NOMO-1 (cell line): ENCODE measurements around the gene SMYD4.
"Not testable (repeated sequence)": the region's sequence is repeated elsewhere in the genome, so short reads cannot be mapped to it uniquely, and the experiment has no call there.

Source experiments
- DNase-seq, 2 experiments: peaks; one replicate each; lab custom pipeline; 2025; ENCODE audit not compliant: unreplicated experiment in 2 of 2; lab: John Stamatoyannopoulos, UW

Gene SMYD4

DNA sequence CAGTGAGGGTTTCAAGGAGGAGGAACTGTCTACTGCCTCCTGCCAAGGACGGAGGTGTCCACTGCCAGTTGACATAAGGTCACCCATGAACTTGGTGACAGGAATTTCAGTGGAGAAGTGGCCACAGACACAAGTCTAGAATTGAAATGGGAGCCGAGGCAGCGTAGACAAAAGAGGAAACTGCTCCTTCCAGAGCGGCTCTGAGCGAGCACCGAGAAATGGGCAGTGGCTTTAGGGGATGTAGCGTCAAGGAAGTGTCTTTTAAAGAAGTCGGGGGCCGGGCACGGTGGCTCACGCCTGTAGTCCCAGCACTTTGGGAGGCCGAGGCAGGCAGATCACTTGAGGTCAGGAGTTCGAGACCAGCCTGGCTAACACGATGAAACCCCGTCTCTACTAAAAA, 70.9 kb downstream of the SMYD4 start:
- DNase-seq = peak; percentile 25 to 39

- DNase-seq = no peak
Measured at GRCh38 chr17:1755827-1756262, 73.9 kb downstream of the SMYD4 start.

DNA sequence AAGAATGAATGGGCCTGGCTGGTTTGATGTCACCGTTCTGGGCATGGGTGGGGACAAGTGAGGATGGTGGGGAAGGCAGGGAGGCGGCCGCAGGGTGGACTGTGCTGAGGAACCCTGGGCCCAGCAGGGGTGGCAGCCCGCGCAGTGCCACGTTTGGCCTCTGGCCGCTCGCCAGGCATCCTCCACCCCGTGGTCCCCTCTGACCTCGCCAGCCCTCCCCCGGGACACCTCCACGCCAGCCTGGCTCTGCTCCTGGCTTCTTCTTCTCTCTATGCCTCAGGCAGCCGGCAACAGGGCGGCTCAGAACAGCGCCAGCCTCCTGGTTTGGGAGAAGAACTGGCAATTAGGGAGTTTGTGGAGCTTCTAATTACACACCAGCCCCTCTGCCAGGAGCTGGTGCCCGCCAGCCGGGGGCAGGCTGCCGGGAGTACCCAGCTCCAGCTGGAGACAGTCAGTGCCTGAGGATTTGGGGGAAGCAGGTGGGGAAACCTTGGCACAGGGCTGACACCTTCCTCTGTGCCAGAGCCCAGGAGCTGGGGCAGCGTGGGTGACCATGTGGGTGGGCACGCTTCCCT, 74.4 kb downstream of the SMYD4 start:
- DNase-seq = no peak

DNA sequence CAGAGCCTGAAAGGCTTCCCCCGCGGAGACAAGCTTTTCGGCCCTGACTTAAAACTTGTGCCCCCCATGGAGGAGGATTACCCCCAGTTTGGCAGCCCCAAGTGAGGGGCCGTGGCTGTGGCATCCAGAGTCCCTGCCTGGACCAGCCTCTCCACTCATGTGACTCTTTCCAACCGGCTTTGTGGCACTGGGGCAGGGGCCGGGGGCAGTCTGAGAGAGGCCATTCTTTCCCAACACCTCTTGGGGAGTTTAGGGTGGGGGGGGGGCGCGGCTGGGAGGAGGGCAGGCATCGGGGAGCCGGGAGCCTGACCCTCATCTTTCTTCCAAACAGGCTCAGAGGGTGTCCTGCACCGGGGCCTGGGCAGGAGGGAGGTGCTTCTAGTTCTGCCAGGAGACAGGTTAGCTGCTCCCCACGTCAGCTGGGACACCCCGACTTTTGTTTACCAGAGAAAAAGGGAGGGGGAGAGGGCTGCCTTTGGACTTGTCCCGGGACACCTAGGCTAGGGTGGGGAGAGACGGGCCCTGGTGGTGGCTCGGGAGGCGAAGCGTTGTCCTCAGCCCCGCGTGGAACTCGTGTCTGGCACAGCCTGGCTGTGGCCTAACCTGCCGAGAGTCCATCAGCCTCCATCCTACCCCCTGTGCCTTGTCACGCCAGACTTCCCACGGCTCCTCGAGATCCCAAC, 75.1 kb downstream of the SMYD4 start:
- DNase-seq = no peak

GRCh38 chr17:1753767-1754429, 75.8 kb downstream of the SMYD4 start:
- DNase-seq = no peak

DNA sequence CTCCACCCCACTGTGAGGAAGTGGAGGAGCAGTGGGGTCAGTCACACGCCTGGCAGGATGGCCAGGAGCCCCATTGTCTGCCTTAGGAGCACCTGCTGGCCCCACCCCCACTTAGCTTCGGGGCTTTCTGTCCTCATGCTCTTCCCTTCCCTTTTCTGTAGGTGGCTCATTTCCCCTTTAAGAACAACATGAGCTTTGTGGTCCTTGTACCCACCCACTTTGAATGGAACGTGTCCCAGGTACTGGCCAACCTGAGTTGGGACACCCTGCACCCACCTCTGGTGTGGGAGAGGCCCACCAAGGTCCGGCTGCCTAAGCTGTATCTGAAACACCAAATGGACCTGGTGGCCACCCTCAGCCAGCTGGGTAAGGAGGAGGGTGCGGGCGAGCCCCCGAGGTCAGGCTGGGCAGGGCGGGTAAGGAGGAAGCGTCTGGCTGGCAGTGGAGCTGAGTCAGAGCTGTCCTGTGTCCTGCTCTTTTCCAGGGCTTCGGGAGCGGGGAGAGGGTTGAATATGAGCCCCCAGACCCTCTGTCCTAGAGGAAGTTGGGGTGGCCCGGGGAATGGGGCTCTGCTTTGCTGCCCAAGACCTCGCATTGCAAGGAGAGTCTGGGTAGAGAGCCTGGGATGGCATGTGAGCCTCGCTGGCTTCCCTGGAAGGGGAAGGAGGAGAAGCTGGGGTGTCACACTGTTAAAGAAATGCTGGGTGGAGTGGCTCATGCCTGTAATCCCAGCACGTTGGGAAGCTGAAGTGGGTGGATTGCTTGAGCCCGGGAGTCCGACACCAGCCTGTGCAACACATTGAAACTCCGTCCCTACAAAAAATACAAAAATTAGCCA, 77.1 kb downstream of the SMYD4 start:
- DNase-seq = peak; percentile 34 to 53

GRCh38 chr17:1750628-1751027, 79.1 kb downstream of the SMYD4 start:
- DNase-seq = no peak

DNA sequence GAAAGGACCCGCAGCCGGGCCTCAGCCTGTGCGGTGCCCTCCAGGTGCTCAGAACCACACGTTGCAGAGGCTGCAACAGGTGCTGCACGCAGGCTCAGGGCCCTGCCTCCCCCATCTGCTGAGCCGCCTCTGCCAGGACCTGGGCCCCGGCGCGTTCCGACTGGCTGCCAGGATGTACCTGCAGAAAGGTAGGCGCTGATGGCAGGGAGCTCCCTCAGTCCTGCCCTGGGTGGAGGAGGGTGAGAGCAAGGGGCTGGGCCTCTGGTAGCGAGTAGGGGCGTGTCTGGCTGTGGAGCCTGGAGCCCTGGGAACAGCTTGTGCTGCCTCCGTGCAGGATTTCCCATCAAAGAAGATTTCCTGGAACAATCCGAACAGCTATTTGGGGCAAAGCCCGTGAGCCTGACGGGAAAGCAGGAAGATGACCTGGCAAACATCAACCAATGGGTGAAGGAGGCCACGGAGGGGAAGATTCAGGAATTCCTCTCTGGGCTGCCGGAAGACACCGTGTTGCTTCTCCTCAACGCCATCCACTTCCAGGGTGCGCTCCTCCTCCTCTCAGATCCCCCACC, 82.6 kb downstream of the SMYD4 start:
- no peak for DNase-seq

DNA sequence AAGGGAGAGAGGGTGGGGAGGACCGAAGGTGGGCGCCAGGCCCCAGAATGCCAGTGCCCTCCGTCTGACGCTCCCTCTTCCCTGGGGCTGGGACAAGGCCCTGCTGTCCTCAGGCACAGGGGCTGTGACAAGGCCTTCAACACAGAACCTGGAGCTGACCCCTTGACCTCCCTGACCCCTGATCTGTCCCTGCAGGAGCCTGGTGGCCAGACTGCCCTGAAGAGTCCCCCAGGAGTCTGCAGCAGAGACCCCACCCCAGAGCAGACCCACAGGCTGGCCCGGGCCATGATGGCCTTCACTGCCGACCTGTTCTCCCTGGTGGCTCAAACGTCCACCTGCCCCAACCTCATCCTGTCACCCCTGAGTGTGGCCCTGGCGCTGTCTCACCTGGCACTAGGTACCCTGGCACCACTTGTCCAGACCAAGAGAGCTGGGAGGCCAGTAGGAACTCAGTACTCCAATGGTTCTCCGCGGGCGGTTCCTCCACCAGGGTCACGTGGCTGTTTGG, 84.1 kb downstream of the SMYD4 start:
- no peak for DNase-seq

DNA sequence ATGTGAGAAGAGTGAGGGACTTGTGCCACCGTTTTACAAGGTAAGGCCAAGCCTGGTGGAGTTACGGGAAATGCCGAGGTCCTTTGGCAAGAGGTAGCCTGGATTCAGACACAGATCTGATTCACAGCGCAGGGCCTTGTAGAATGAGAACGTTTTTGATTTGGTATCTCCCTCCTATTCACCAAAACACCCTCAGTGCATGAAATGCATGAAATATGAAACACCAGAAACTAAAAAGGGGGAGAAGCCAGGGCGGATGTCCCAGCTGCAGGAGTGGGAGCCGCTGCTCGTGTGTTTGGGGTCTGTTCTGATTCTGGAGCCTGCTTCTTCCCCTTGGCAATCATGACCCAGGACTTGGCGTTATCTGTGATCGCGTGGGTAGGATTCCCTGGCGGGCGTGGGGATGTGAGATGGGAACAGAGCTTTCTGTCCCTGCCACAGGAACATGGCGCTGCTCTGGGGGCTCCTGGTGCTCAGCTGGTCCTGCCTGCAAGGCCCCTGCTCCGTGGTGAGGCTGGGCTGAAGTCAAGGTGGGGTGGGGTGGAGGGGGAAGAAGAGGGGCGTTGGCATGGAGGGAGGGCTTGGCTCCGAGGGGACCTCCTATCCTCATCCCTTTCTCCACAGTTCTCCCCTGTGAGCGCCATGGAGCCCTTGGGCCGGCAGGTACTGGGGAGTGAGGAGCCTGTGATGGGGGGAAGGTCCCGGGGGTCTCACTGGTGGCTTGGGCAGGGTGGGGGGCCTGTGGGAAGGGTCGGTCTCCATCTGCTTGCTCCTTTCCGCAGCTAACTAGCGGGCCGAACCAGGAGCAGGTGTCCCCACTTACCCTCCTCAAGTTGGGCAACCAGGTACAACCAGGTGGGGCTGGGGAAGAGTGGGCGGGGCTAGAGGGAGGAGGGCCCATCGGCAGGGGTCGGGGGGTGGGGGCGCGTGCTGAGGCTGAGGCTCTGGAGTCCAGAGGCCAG, 84.9 kb downstream of the SMYD4 start:
- no peak for DNase-seq

- DNase-seq = no peak
Measured at GRCh38 chr17:1743088-1743439, 86.6 kb downstream of the SMYD4 start.

- DNase-seq = no peak
Measured at GRCh38 chr17:1742371-1743087, 87.2 kb downstream of the SMYD4 start, which contains the start of gene SERPINF2. Gene SERPINF2, plus strand, starts transcription at chr17:1742871. Its CDS starts 2,125 bp downstream, at chr17:1744996.

DNA sequence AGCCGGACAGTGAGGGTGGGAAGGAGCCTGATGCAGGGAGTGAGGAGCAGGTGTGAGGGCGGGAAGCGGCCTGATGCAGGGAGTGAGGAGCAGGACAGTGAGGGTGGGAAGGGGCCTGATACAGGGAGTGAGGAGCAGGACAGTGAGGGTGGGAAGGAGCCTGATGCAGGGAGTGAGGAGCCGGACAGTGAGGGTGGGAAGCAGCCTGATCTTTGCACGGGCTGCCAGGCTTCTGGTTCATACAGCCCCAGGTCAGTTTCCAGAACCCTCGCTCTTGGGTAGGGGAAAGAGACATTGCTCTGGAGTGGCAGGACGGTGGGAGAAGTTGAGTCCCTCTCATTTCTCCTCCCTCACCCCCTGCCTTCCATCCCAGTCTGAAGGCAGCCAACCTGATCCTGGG, 87.8 kb downstream of the SMYD4 start:
- not testable (repeated sequence) for DNase-seq

DNA sequence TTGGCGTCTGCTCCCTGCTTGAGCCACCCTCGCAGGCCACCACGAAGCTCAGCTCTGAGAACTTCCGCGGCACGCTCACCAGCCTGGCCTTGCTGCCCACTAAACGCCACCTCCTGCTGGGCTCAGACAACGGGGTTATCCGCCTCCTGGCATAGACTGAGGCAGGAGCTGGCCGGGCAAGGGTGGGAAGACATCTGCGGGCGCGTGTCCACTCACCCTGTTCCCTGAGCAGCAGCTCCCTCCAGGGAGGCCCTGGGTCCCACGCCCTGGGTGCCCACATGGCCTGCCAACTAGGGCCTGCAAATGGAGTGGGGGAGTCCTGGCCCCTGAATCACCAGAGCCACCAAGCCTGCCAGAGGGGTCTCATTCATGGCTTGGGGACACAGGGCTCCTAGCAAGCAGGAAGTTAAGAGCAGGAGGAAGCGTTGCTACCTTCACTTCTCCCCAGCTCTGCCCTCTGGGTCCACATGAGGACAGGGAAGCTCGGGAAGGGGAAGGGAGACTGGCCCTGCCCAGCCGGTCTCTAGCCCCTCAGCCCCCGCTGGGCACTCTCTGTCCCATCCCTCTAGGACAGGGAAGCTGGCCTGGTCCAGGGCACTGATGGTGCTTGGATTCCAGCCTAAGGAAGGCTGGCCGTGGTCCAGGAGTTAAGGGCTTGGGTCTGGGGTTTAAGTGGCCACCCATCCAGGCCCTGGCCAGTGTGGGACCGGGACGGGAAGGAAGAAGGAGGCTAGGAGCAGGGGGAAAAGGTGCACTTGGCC, 92.0 kb downstream of the SMYD4 start:
- no peak for DNase-seq

- DNase-seq = no peak
Measured at GRCh38 chr17:1736348-1737281, 93.1 kb downstream of the SMYD4 start.

DNA sequence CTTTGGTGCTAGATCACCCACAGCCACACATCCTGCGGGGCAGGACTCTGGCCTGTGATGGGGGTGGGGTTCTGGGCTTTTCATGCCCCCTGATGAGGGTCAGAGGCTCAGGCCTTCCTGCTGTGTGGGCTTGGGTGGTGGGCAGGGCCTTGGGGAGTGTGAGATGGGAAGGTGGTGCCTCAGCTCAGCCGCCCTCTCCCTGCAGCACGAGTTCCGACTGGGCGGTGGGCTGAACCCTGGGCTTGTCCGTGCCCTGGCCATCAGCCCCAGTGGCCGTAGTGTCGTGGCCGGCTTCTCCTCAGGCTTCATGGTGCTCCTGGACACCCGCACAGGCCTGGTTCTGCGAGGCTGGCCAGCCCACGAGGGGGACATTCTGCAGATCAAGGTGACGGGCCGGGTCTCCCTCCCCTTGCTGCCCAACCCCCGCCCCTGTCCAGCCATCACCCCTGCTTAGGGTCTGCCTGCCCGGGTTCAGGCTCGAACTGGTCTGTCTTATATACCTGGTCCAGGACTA, 93.8 kb downstream of the SMYD4 start:
- no peak for DNase-seq

- no peak for DNase-seq
Measured at GRCh38 chr17:1735418-1735817, 94.3 kb downstream of the SMYD4 start.
